Endothelial cell of umbilical vein (primary cell): ENCODE results near the gene XYLT1.

ENCODE experiments used
- EZH2 ChIP-seq: IDR thresholded peaks from 2 replicates; pipeline ENCODE4 v1.6.1; 2012; ENCODE audit warnings: borderline replicate concordance, low read depth, mild to moderate bottlenecking, moderate library complexity, low read length, inconsistent platforms; ENCODE audit not compliant: severe bottlenecking
- POLR2A ChIP-seq: IDR thresholded peaks from 2 replicates; pipeline ENCODE4 v1.6.1; 2012; ENCODE audit warnings: low read depth, mild to moderate bottlenecking, control low read depth, low read length
- TF ChIP-seq, protein P1 (sequence below), 2 donors: IDR thresholded peaks; 1 replicate in 1 of 2; 2 replicates in 1 of 2; pipeline ENCODE4 v1.5.1; 2011; ENCODE audit warnings: low read length in 2 of 2, mild to moderate bottlenecking in 2 of 2, moderate library complexity in 2 of 2, control low read depth in 1 of 2, inconsistent platforms in 1 of 2, low read depth in 1 of 2; ENCODE audit not compliant: insufficient read depth in 1 of 2; ENCODE audit errors: extremely low read depth in 1 of 2

DNA sequence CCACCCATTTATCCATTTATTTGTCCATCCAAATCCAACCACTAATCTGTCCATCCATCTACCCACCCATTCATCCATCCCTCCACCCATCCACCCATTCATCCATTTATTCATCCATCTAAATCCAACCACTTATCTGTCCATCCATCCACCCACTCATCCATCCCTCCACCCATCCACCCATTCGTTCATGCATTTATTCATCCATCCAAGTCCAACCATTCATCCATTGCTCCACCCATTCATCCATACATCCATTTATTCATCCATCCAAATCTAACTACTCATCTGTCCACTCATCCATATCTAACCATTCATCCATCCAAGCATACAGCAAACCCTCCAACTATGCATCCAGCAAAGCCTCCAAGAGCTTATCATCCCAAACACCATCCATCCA, 267.3 kb downstream of the XYLT1 start:
- TF ChIP-seq, protein P1, sequence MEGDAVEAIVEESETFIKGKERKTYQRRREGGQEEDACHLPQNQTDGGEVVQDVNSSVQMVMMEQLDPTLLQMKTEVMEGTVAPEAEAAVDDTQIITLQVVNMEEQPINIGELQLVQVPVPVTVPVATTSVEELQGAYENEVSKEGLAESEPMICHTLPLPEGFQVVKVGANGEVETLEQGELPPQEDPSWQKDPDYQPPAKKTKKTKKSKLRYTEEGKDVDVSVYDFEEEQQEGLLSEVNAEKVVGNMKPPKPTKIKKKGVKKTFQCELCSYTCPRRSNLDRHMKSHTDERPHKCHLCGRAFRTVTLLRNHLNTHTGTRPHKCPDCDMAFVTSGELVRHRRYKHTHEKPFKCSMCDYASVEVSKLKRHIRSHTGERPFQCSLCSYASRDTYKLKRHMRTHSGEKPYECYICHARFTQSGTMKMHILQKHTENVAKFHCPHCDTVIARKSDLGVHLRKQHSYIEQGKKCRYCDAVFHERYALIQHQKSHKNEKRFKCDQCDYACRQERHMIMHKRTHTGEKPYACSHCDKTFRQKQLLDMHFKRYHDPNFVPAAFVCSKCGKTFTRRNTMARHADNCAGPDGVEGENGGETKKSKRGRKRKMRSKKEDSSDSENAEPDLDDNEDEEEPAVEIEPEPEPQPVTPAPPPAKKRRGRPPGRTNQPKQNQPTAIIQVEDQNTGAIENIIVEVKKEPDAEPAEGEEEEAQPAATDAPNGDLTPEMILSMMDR (IDR thresholded peaks at IDR 0.05; ENCODE audit: extremely low read depth in 1 of 2, insufficient read depth in 1 of 2, low read depth in 1 of 2, low read length in 2 of 2) = no peak
- TF ChIP-seq EZH2 = no peak
- no peak for TF ChIP-seq POLR2A
